Measurements from ENCODE around the gene SCN8A. TPM values are rescaled to one million over a fixed set of nuclear protein-coding genes. Genes with fewer than 3 reads are reported as not detected.
A peak's percentile ranks its signal among the peaks of the same experiment; 100 is the strongest.

The SCN8A gene
- polyA plus RNA-seq, 1 experiment, result 19.6 TPM

DNA sequence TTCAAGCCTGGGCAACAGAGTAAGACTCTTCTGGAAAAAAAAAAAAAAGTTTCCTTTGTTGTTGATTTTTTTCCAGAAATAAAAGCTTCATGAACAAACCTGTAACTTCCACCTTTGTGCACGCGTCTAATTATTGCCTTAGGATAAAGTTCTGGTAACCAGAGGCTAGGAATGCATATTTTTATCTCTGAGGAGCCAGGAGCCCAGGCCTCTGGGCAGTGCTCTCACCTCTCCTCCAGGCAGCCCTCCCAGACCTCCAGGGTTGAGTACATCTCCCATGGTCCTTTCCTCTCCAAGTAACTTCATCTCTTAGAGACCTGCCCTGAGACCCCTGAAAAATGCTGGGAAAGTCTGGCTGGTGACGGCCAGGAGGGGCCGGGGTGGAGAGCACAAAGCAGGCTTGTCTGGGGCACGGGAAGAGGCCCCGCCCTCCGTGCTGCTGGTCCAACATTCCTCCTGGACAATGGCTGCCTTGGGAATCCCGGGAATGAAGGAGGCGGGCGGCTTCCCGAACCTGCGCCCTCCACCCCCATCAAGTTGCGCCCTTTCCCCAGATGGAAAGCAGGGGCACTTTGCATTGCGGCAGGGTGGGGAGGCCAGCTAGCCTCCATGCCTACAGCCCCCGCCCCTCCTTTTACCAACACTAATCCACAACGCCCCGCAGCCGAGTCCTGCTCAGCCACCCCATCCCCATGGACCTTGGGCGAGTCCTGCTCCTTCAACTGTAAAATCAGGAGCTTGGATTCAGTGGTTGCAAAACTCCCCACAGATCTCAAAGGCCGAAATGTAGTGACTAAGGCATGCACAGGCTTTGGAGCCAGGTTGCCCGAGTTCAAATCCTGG lies 264.8 kb downstream of the SCN8A start:
- H3K36me3 ChIP-seq (ENCODE audit: control insufficient read depth, insufficient read depth, low read length), result no peaks in the 10 kb centered on the region
- no peak for DNase-seq (ENCODE audit: low read depth)
- TF ChIP-seq, protein P1, sequence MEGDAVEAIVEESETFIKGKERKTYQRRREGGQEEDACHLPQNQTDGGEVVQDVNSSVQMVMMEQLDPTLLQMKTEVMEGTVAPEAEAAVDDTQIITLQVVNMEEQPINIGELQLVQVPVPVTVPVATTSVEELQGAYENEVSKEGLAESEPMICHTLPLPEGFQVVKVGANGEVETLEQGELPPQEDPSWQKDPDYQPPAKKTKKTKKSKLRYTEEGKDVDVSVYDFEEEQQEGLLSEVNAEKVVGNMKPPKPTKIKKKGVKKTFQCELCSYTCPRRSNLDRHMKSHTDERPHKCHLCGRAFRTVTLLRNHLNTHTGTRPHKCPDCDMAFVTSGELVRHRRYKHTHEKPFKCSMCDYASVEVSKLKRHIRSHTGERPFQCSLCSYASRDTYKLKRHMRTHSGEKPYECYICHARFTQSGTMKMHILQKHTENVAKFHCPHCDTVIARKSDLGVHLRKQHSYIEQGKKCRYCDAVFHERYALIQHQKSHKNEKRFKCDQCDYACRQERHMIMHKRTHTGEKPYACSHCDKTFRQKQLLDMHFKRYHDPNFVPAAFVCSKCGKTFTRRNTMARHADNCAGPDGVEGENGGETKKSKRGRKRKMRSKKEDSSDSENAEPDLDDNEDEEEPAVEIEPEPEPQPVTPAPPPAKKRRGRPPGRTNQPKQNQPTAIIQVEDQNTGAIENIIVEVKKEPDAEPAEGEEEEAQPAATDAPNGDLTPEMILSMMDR (IDR thresholded peaks at IDR 0.05; ENCODE audit: insufficient read depth, low read depth, low read length), result no peak
- H3K4me3 ChIP-seq (ENCODE audit: low read depth, low read length), result peak overlapping the region; percentile 20
- CTCF ChIA-PET, result interaction anchor here (1.0 to 1.9 kb wide), 4 partner anchors 12 to 32 kb away, joined by 3 to 5 read pairs (median 4); no protein-coding TSS in a partner anchor
- H3K27me3 ChIP-seq (ENCODE audit: control insufficient read depth, insufficient read depth, low read length), result peaks cover 6% of the 10 kb centered on the region
- POLR2A ChIA-PET, result no interaction called here

DNA sequence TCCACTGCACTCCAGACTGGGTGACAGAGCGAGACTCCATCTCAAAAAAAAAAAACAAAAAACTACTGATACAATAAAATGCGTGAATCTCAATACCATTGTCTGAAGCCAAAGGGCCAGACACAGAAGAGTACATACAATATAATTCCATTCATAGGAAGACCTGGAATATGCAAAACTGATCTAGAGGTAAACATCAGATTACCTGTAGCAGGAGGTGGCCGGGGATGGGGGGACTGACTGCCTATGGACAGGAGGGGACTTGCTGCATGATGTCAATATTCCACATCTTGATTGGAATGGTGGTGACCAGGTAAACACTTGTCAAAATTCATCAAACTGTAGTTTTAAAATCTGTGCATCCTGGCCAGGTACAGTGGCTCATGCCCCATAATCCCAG lies 270.0 kb downstream of the SCN8A start:
- Histone ChIP-seq H3K4me3 (ENCODE audit: low read depth, low read length) (no peak overlapping the region), H3K36me3 (ENCODE audit: control insufficient read depth, insufficient read depth, low read length) (no peaks in the 10 kb centered on the region), H3K27me3 (ENCODE audit: control insufficient read depth, insufficient read depth, low read length) (peaks cover 16% of the 10 kb centered on the region)
- POLR2A ChIA-PET, result no interaction called here
- DNase-seq (ENCODE audit: low read depth), result no peak
- TF ChIP-seq, protein P1 (IDR thresholded peaks at IDR 0.05; ENCODE audit: insufficient read depth, low read depth, low read length), result no peak
- CTCF ChIA-PET, result no interaction called here

Other genes with a start within 250 kb of the SCN8A start
- not detected in 2 replicates for gene CELA1, start 244.6 kb upstream of the SCN8A start, polyA plus RNA-seq (2011; rRNA removed)
- 27.7 and 47.1 TPM in 2 replicates for gene GALNT6, start 199.8 kb upstream of the SCN8A start, polyA plus RNA-seq (2011; rRNA removed)
- 4.9 and 7.3 TPM in 2 replicates for gene SLC4A8, start 166.4 kb upstream of the SCN8A start, polyA plus RNA-seq (2011; rRNA removed)

Measured in BJ (cell line).